Activated CD8-positive, alpha-beta memory T cell treated with anti-CD3 and anti-CD28 coated beads, Interleukin-2, amount 10 ng/mL, durations not matched to agents 7 days and 5 days (primary cell): ENCODE data around the gene CUL4A. TPM values are rescaled to one million over a fixed set of nuclear protein-coding genes. Genes with fewer than 3 reads are reported as not detected.
"Not testable (repeated sequence)": the region's sequence is repeated elsewhere in the genome, so short reads cannot be mapped to it uniquely, and the experiment has no call there.

Experiments used
- ATAC-seq: fragments of 150-1000 bp; cut with Tn5 transposase; one replicate; pipeline ENCODE4 v1.10.0; 2021; ENCODE audit warnings: moderate library complexity
- CTCF ChIA-PET: fragments of 350-600 bp; sonication (Branson Sonifier 250); formaldehyde crosslinking; loops from one replicate; lab custom pipeline; 2021; ENCODE audit warnings: antibody characterized with exemption; lab: Charles Lee
- DNase-seq: peaks from one replicate; pipeline ENCODE4 v3.0.0-alpha.2; 2020
- H3K27ac Mint-ChIP-seq: one replicate; pipeline ENCODE4 v1.8.0; 2021; ENCODE audit warnings: mild to moderate bottlenecking, mixed read lengths
- H3K27me3 Mint-ChIP-seq: one replicate; pipeline ENCODE4 v1.8.0; 2021; ENCODE audit warnings: mixed read lengths
- H3K36me3 Mint-ChIP-seq: one replicate; pipeline ENCODE4 v1.8.0; 2021; ENCODE audit warnings: mild to moderate bottlenecking, mixed read lengths
- H3K4me1 Mint-ChIP-seq: one replicate; pipeline ENCODE4 v1.8.0; 2021; ENCODE audit warnings: mixed read lengths
- H3K4me3 Mint-ChIP-seq: one replicate; pipeline ENCODE4 v1.8.0; 2021; ENCODE audit warnings: mild to moderate bottlenecking, moderate library complexity, mixed read lengths
- H3K9me3 Mint-ChIP-seq: one replicate; pipeline ENCODE4 v1.8.0; 2022; ENCODE audit warnings: low read depth, mixed read lengths
- microRNA-seq: library from miRNA; unstranded; fragments of <30 nt; microRNA quantifications from one replicate; pipeline ENCODE4 v1.2.0, GENCODE V29; 2022
- total RNA-seq, 2 experiments: library from RNA; stranded (reverse); gene quantifications; one replicate each; pipeline ENCODE4 v1.2.3, GENCODE V29; 2021

CUL4A gene
- total RNA-seq, 2 experiments from 2014 or later = 73.8 to 76.0 TPM

DNA sequence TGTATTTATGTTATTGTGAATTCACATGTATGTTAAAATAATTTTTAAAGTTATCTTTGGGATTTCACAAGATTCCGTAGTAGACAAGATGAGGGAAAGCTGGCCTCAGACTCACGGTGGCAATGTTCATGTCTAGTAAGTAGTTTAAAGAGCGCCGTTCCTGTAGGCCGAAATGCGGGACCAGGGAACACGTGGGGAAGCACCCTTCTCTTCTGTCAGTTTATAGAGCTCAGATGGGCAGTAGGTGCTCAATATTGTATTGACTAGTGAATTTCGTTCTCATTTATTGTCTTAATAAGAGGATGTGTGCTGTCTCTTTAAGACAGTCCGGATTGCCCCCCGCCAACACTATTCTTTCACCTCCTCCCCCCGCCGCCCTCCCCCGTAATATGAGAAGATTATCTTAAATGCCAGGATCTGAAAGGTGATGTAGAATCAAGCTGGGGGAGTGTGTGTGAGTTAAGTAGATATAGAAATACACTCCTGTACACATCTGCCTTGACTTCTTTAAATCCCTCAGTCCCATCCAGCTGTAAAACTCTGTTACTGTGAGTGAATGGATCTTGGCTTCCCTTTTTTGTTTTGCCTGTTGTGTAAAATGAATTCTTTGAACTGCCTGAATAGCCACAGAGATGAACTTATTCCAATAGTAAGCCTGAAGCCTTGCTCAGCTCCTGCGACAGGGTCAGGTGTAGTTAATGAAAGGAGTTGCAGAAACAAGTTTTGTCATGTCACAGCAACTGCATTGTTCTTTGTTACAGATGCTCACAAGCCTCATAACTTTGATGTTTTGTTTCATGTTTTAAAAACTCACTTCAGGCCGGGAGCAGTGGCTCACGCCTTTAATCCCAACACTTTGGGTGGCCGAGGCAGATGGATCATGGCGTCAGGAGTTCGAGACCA is 88.9 kb downstream of the CUL4A start:
- Mint-ChIP-seq H3K27me3 (peaks cover 25% of the 10 kb centered on the region), H3K9me3 (no peaks in the 10 kb centered on the region), H3K36me3 (peaks cover 6% of the 10 kb centered on the region), H3K27ac (peak overlapping the region; percentile 95), H3K4me3 (peak overlapping the region; percentile 83), H3K4me1 (peaks cover 32% of the 10 kb centered on the region)
- DNase-seq (no peak), ATAC-seq (no peak)
- CTCF ChIA-PET = interaction anchor here (1.0 to 1.2 kb wide), 2 partner anchors 89 to 355 kb away, joined by 3 read pairs; partner anchors contain the start of gene CUL4A

DNA sequence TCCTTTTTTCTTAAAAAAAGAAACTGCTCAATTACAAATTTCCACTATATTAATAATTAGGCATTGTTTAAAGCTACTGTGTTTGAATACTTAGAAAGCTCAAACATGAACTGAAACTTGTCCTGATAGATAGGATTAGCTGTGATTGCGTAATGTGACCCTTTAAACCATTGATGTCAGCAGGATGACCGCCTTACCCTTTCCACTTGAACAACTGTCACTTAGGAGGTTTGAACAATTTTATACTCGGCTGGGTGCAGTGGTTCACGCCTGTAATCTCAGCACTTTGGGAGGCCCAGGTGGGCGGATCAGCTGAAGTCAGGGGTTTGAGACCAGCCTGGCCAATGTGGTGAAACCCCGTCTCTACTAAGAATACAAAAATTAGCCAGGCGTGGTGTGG is 90.5 kb downstream of the CUL4A start:
- CTCF ChIA-PET = interaction anchor here (0.8 kb wide), 1 partner anchor 299 kb away, joined by 3 read pairs; no protein-coding TSS in a partner anchor
- Mint-ChIP-seq H3K9me3 (no peaks in the 10 kb centered on the region), H3K27ac (no peak overlapping the region), H3K4me1 (peaks cover 35% of the 10 kb centered on the region), H3K27me3 (peaks cover 13% of the 10 kb centered on the region), H3K4me3 (no peak overlapping the region), H3K36me3 (peaks cover 6% of the 10 kb centered on the region)
- DNase-seq = no peak
- ATAC-seq = no peak

DNA sequence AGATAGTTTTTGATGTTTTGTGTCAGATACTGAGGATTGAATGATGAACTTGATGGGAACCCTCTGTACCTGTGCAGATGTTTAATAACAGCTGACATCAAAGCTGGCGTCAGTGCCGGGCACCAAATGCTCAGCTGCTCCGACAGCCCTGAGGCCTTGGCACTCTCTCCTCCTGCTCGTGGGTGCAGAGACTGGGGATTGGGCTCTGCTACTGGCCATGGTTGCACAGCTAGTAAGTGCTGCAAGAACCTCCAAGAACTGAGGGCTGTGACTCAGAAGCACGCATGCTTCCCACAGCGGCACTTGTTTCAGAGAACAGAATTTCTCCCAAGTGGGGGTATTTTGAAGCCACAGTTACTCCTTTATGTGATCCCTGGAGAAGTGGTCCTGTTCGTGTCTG is 93.6 kb downstream of the CUL4A start:
- H3K9me3 Mint-ChIP-seq = no peaks in the 10 kb centered on the region

DNA sequence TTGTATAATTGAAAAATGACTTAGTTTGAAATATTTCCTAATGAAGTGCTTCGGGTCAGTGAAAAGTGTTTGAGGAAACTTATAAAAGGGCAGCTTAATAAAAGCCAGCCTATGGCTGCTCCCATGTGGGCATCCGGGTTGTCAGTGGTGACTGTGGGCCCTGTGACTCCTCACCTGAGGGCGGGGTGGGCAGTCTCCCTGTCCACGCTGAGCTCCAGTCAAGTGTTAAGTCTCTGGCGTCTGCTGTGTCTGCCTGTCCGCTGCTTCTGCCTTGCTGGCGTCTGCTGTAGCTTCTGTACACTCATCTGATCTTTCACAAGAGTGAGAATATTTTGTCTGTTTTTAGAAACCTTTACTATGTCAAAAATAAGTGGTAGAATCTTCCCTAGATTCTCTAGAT is 94.7 kb downstream of the CUL4A start:
- H3K27me3 Mint-ChIP-seq = no peaks in the 10 kb centered on the region
- no peaks in the 10 kb centered on the region for H3K9me3 Mint-ChIP-seq
- H3K36me3 Mint-ChIP-seq = peaks cover 8% of the 10 kb centered on the region
- H3K4me1 Mint-ChIP-seq = peaks cover 15% of the 10 kb centered on the region
- H3K4me3 Mint-ChIP-seq = no peak overlapping the region
- no peak for ATAC-seq
- no peak overlapping the region for H3K27ac Mint-ChIP-seq
- no peak for DNase-seq
- CTCF ChIA-PET = no interaction called here

More for the DNA sequence above, 93.6 kb downstream of the CUL4A start:
- H3K36me3 Mint-ChIP-seq = peaks cover 8% of the 10 kb centered on the region
- no peaks in the 10 kb centered on the region for H3K27me3 Mint-ChIP-seq
- H3K4me1 Mint-ChIP-seq = peaks cover 25% of the 10 kb centered on the region
- no peak overlapping the region for H3K27ac Mint-ChIP-seq
- no peak overlapping the region for H3K4me3 Mint-ChIP-seq
- ATAC-seq (no peak), DNase-seq (no peak)
- CTCF ChIA-PET = no interaction called here

GRCh38 chr13:113305208-113305607 is 95.8 kb downstream of the CUL4A start:
- no peak for DNase-seq
- CTCF ChIA-PET = no interaction called here
- H3K27me3 Mint-ChIP-seq = no peaks in the 10 kb centered on the region

GRCh38 chr13:113307491-113307890 is 98.1 kb downstream of the CUL4A start:
- Mint-ChIP-seq H3K27ac (no peak overlapping the region), H3K9me3 (no peaks in the 10 kb centered on the region), H3K4me3 (no peak overlapping the region), H3K36me3 (peaks cover 18% of the 10 kb centered on the region), H3K27me3 (no peaks in the 10 kb centered on the region), H3K4me1 (peaks cover 6% of the 10 kb centered on the region)
- ATAC-seq (no peak), DNase-seq (no peak)
- CTCF ChIA-PET = no interaction called here

More at GRCh38 chr13:113305208-113305607, 95.8 kb downstream of the CUL4A start:
- Mint-ChIP-seq H3K36me3 (peaks cover 13% of the 10 kb centered on the region), H3K4me1 (peaks cover 10% of the 10 kb centered on the region), H3K27ac (no peak overlapping the region), H3K9me3 (no peaks in the 10 kb centered on the region), H3K4me3 (no peak overlapping the region)
- ATAC-seq = no peak

- no peaks in the 10 kb centered on the region for H3K4me1 Mint-ChIP-seq
- ATAC-seq (no peak), DNase-seq (no peak)
- no peak overlapping the region for H3K4me3 Mint-ChIP-seq
- H3K9me3 Mint-ChIP-seq = no peaks in the 10 kb centered on the region
- H3K27me3 Mint-ChIP-seq = no peaks in the 10 kb centered on the region
- CTCF ChIA-PET = no interaction called here
- H3K27ac Mint-ChIP-seq = no peak overlapping the region
- H3K36me3 Mint-ChIP-seq = peaks cover 18% of the 10 kb centered on the region
Measured at GRCh38 chr13:113309473-113309872, 100.1 kb downstream of the CUL4A start.

DNA sequence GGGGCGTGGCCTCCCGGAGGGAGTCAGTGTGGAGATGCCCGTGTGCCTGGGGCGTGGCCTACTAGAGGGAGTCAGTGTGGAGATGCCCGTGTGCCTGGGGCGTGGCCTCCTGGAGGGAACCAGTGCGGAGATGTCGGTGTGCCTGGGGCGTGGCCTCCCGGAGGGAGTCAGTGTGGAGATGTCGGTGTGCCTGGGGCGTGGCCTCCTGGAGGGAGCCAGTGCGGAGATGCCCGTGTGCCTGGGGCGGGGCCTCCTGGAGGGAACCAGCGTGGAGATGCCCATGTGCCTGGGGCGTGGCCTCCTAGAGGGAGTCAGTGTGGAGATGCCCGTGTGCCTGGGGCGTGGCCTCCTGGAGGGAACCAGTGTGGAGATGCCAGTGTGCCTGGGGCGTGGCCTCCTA is 104.7 kb downstream of the CUL4A start:
- DNase-seq, CTCF ChIA-PET, H3K27ac Mint-ChIP-seq, H3K27me3 Mint-ChIP-seq, ATAC-seq, H3K4me1 Mint-ChIP-seq, H3K9me3 Mint-ChIP-seq, H3K4me3 Mint-ChIP-seq: not testable (repeated sequence)
- H3K36me3 Mint-ChIP-seq = peaks cover 10% of the 10 kb centered on the region

DNA sequence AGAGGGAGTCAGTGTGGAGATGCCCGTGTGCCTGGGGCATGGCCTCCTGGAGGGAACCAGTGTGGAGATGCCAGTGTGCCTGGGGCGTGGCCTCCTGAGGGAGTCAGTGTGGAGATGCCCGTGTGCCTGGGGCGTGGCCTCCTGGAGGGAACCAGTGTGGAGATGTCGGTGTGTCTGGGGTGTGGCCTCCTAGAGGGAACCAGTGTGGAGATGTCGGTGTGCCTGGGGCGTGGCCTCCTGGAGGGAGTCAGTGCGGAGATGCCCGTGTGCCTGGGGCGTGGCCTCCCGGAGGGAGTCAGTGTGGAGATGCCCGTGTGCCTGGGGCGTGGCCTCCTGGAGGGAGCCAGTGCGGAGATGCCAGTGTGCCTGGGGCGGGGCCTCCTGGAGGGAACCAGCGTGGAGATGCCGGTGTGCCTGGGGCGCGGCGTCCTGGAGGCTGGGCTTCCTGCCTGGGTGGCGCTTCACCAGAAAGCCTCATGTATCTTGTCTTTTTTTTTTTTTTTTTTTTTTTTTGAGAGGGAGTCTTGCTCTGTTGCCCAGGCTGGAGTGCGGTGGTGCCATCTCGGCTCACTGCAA is 105.6 kb downstream of the CUL4A start:
- H3K27ac Mint-ChIP-seq, H3K4me3 Mint-ChIP-seq, CTCF ChIA-PET, ATAC-seq, H3K9me3 Mint-ChIP-seq, H3K27me3 Mint-ChIP-seq, H3K4me1 Mint-ChIP-seq, DNase-seq, H3K36me3 Mint-ChIP-seq: not testable (repeated sequence)

DNA sequence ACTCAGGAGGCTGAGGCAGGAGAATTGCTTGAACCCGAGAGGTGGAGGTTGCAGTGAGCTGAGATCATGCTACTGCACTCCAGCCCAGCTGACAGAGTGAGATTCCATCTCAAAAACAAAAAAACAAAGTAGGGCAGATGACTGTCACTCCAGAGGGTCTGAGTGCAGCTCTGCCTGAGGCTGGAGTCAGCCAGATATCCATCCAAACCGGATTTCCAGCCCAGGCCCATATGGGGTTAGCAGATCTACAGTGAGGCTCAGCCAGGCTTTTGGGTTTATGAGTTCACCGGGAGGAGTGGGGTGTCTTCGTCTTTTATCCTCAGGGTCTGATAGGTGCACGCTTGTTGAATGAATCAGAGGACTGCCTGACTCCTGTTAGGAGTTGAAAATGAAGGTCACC is 106.6 kb downstream of the CUL4A start:
- peaks cover 4% of the 10 kb centered on the region for H3K36me3 Mint-ChIP-seq
- no peak overlapping the region for H3K27ac Mint-ChIP-seq
- no peak overlapping the region for H3K4me3 Mint-ChIP-seq
- CTCF ChIA-PET = interaction anchor here (1.4 kb wide), 1 partner anchor 19 kb away, joined by 3 read pairs; the partner anchor contains the start of gene LAMP1
- DNase-seq = no peak
- H3K9me3 Mint-ChIP-seq = no peaks in the 10 kb centered on the region
- no peaks in the 10 kb centered on the region for H3K4me1 Mint-ChIP-seq
- H3K27me3 Mint-ChIP-seq = no peaks in the 10 kb centered on the region
- no peak for ATAC-seq

Small RNAs within 50 kb of the gene (microRNA-seq; reads per million reads assigned to microRNA genes)
- gene MIR8075 = not detected

Other genes starting within 250 kb of the CUL4A start
- 1 to 10 TPM; 1.6 to 2.8 TPM for gene MCF2L, start 240.4 kb upstream of the CUL4A start, total RNA-seq
- gene F7, start 103.8 kb upstream of the CUL4A start, total RNA-seq = not detected
- not detected for gene F10, start 86.8 kb upstream of the CUL4A start, total RNA-seq
- gene PROZ, start 51.0 kb upstream of the CUL4A start, total RNA-seq = not detected
- gene PCID2, start 944 bp upstream of the CUL4A start, total RNA-seq = 10 to 100 TPM; 60.3 to 68.0 TPM
- gene LAMP1, start 87.6 kb downstream of the CUL4A start, total RNA-seq = 10 to 100 TPM; 72.3 to 83.0 TPM
- not detected for gene GRTP1, start 154.5 kb downstream of the CUL4A start, total RNA-seq
- gene ADPRHL1, start 243.9 kb downstream of the CUL4A start, total RNA-seq = 1 to 10 TPM in 1 of 2 experiments, under 1 TPM in 1; 0.96 to 1.3 TPM